Fibroblast of gingiva (primary cell): ENCODE results near the gene CCDC169.

Experiments used
- DNase-seq: peaks from one replicate; pipeline ENCODE4 v3.0.0-alpha.2; 2011; ENCODE audit warnings: low read depth

The CCDC169 gene

DNA sequence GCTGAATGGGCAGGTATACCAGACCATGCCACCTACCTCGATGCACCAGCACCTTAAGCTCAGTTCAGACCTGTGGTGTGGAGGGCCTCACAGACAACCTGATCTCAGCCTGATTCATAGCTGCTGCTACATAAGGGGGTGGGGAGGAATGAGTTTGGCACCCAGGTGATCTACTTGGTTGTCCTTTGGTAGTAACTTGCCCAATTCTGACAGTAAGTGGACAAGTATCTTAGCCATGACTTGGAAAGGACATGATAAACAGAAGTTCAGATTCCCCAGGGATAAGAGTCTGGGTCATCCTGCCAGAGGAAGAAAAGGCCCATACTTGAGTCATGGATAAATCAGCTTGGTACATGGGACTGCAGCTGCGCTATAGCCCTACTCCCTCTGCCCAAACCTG lies 54.9 kb downstream of the CCDC169 start:
- DNase-seq, result no peak

DNA sequence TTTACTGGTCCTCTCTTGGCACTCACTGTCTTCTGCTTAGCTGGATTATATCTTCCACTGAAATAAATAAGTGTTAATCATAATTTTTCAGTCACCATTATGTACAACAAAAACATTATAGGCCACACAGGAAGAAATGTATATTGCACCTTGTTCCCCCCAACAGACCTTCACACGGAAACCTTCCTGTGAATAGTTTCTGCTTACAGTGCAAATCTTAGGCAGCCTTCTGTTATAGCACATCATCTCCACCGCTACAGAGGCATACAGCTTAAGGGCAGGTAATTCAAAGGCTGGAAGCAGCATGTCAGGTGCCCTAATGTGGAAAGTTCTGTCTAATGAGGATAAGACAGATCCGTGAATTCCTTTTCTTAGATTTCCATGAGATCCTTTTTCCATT lies 66.4 kb downstream of the CCDC169 start:
- DNase-seq, result no peak

DNA sequence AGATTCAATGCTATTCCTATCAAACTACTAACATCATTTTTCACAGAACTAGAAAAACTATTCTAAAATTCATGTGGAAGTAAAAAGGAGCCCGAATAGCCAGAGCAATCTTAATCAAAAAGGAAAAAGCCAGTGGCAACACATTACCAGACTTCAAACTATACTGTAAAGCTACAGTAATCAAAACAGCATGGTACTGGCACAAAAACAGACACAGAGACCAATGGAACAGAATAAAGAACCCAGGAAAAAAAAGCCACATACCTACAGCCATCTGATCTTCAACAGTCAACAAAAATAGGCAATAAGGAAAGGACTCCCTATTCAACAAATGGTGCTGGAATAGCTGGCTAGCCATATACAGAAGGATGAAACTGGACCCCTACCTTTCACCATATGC lies 72.9 kb downstream of the CCDC169 start:
- DNase-seq, result no peak

DNA sequence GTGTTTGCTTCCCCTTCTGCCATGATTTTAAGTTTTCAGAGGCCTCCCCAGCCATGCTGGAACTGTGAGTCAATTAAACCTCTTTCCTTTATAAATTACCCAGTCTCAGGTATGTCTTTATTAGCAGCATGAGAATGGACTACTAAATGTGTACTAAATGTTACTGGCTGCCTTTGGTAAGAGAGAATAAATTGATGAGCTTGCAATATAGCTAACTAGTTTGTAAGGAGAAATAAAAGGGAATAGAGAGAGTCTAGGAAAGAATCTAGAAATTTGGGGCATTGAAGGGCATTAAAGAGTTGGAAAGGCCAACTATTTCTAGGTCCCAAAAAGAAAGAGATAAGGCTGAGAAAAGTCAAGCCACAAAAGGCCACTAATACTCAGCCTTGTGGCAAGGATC lies 77.7 kb downstream of the CCDC169 start:
- no peak for DNase-seq

DNA sequence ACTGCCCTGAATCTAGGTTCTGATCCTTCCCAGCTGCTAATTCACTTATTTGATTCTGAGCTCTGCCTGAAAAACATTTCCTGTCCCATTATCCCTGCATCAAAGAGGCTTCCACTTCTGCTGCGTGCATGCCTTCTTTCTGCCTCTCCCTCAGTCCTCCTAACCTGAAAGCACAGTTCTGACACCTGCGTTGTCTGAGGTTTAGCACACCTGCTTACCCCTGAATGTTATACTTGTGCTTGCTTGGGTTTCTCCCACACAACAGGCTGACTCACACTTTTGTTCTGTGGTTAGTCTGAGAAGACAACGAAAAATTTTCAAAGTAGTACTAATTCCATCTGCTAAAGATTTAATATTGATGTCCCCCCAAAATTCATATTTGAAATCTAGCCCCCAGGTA lies 80.2 kb downstream of the CCDC169 start:
- DNase-seq, result no peak

DNA sequence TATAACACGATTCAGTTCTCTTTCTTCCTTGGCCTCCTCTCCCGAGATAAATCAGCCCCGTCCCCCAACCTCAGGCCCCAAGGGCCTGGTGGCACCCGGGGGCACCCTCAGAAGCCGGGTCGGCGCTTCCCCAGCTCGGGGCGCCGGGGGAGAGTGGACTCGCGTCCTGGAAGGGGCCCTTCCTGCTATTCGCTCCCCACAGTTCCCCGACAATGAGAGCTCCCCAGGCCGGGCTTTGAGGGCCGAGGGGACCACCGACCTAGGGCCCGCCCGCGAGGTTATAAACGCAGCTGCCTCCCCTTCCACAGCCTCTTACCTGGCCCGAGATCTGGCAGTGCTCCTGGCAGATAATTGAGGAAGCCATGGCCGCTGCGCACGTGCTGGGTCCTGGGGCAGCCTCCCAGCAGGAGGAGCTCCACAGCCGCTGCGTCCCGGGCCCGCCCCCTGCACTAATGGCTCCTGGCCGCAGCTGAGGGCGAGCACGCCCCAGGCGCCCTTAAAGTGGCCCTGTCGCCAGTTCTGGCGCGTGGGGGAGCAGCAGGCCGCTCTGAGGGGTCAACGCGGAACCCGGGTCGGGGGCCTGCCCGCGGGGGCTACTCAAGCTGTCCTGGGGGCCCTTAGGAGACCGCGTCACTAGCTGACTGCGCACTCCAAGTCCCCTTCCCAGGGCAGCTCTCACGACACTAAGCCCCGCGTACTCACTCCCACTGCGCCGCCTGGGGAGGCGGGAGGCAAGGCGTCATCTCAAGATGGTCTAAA lies 83.3 kb downstream of the CCDC169 start, which contains the start of gene SOHLH2:
SOHLH2 (minus strand) TSS at position 394 of the 759 bp plus-strand sequence; CDS start at position 364, 30 bp downstream.
- DNase-seq, result no peak

DNA sequence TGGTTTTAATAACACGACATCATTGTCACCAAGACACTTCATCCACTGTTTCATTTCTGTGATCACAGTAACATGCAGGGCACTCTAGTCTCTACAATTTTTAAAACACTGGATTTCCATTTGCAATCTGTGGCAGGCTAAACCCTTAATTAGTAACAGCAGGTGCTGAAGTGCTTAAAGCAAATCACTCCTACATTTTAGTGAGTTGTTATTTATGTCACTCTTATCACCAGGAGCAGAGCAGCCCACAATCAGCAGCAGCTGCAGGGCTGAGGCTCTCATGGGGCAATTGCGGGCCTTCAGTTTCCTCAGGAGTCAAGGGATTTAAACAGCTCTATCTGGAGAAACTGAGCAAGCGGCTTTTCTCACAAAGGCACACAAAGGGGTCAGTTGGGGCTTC lies 84.8 kb downstream of the CCDC169 start:
- no peak for DNase-seq

DNA sequence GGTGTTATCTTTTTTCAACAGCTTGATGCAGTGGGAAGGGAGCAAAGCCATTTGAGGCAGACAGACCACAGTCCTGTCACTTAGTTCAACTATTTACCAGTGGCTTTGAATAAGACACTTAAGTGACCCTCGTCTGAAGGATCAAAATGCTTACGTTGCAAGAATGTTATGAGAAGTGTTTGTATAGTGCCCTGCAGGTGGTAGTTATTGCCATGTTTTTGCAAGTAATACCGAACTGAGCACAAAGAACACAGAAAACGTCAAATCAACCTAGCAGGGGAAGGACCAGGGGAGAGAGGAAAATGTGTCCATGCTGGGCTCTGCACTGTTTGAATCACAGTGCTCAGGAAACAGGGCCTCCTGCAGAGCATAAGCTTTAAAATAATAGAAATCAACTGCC lies 86.0 kb downstream of the CCDC169 start:
- DNase-seq, result no peak

DNA sequence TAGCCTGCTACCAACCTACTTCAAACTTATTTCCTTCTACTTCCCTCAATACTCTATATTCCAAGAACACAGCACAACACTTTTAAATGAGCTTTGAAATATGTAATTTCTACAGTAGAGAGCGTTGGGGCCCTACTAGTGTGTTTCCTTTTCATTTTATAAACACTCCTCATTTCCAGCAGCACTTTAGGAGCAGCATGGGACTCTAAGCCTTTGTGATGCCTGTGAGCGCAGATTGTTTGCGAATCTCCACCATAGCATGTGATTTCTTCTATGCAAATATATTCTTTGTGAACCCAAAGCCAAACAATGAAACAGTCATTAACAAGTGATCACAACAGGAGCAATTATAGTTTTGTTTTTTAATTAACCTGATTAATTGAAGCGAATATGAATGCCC lies 86.9 kb downstream of the CCDC169 start:
- DNase-seq, result no peak

DNA sequence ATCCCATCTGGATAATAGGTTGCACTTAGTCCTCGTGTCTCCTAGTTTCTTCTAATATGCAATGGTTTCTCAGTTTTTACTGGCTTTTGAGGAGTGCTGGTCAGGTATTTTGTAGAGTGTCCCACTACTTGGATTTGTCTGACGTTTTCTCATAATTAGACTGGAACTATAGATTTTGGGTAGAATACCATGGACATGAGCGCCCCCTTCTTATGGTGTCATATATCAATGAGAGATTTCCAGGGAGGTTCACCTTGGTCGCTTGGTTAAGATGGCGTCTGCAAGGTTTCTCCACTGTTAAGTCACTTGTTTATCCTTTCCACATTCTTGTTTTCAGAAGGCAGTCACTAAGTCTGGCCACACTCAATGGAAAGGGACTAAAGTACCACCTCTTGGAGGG lies 89.9 kb downstream of the CCDC169 start:
- no peak for DNase-seq

DNA sequence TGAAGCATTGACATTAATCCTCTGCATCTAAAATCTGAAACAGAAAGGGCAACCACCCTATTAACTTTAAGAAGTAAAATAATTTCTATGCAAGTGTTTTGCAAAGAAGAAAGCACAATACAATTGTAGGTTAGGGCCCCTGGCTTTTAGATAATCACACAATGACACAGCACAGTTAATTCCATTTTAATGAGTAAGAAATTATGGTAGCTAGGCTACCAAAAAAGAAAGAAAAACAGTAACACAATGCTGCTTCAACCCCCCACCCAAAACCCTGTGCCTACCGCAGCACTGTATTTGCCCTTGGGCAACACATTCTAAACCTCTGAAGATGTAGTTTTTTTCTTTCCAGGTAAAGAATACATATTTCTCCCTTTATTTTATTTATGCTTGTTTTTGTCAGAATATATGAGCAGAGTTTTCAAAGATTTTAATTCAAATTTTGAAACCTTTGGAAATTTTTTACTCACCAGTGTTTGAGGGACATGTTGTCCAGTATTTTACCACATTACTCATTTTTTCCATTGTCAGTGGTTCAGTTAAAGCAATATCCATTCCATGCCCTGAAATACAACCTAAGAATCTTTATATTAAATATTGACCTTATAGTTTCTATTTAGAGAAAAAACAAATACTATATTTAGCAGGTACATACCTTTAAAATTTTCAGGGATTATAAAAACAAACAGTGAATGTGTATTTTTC lies 104.3 kb downstream of the CCDC169 start:
- peak; percentile 55 for DNase-seq

DNA sequence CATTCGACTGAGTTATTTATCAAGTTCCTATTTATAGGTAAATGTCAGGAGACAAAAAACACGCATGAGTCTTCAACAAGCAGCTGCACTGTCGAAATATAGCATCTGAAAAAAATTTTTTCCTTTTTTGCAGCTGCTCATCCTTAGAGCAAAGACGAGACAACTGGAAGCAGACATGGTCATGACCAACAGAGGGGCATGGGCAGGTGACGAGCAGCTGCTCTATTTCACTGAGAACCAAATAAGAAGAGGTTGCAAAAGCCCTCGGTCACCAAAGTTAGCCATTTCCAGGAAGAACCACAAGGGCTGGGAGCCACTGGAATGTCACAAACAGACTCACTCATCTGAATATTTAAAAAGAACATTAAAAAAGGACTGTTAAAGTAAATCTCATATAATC lies 105.4 kb downstream of the CCDC169 start:
- DNase-seq, result no peak

DNA sequence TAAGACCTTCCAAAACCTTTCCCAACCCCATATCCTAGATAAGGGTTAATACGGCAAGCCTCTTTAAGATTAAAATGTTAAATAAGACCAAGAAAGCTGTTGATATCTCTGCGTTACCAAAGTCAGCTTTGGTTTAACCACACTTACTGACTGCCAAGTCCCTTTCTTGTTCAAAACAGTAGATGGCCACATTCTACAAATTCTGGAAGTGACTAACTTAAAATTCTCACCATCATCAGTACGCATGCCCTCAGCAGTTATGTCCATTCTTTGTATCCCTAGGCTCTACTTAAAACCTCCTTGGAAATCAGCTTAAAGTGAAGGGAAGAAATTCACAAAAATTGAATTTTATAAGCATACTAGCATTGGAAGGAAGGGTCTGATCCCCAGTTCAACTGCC lies 106.8 kb downstream of the CCDC169 start:
- DNase-seq, result peak; percentile 21

DNA sequence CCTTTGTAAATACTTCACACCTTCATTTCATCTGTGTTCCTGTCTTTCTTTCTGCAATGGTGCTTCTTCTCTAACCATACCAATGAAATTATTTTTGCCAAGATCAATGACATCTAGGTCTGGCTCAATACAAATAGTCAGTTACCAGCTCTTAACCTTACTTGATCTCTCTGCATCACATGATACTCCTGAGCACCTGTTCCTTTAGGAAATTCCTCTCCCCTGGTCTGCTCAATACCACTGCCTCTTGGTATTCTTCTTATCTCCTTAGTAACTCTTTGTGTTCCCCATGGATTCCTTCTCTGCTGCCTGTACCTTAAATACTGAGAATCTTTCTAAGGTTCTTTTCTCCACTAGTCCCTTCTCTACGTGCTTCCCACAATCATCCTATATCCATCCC lies 109.2 kb downstream of the CCDC169 start:
- DNase-seq, result no peak

DNA sequence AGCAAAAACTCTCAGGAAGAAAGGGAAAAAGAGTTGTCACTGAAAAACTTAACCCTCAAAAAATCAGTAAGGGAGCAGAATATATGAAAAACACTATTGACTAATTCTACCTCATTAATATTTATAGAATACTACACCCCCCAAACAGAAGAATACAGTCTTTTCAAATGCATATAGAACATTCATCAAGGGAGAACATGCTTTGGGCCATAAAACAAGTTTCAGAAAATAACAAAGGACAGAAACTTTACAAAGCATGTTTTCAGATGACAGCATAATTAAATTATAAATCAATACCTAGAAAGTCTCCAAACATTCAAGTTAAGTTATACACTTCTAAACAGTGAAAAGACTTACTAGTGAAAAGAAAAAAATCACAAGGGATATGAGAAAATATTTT lies 113.7 kb downstream of the CCDC169 start:
- DNase-seq, result no peak
